ENCODE measurements around the gene AXIN2. TPM values are rescaled to one million over a fixed set of nuclear protein-coding genes. Genes with fewer than 3 reads are reported as not detected.
A peak's percentile ranks its signal among the peaks of the same experiment; 100 is the strongest.

AXIN2 gene
- total RNA-seq, 1 donor from 2014 or later, result 88.7 TPM

GRCh38 chr17:65545705-65546523 lies 15.5 kb downstream of the AXIN2 start:
- no peak for DNase-seq (ENCODE audit: low spot score in 2 of 2, unreplicated experiment in 2 of 2)
- Mint-ChIP-seq H3K4me3 (peak overlapping the region; percentile 28), H3K9me3 (no peaks in the 10 kb centered on the region), H3K27ac (peak overlapping the region; percentile 93), H3K36me3 (peaks cover 46% of the 10 kb centered on the region), H3K27me3 (ENCODE audit: low read depth) (no peaks in the 10 kb centered on the region), H3K4me1 (peaks cover 69% of the 10 kb centered on the region)
- TF ChIP-seq CTCF (IDR thresholded peaks at IDR 0.05; ENCODE audit: unreplicated experiment), result no peak

- Mint-ChIP-seq H3K27ac (peak overlapping the region; percentile 77), H3K4me3 (no peak overlapping the region), H3K36me3 (peaks cover 51% of the 10 kb centered on the region), H3K27me3 (ENCODE audit: low read depth) (no peaks in the 10 kb centered on the region), H3K9me3 (no peaks in the 10 kb centered on the region), H3K4me1 (peaks cover 68% of the 10 kb centered on the region)
- no peak for TF ChIP-seq CTCF (IDR thresholded peaks at IDR 0.05; ENCODE audit: unreplicated experiment)
- no peak for DNase-seq (ENCODE audit: low spot score in 2 of 2, unreplicated experiment in 2 of 2)
These were observed 16.8 kb downstream of the AXIN2 start for GRCh38 chr17:65544672-65545071.

DNA sequence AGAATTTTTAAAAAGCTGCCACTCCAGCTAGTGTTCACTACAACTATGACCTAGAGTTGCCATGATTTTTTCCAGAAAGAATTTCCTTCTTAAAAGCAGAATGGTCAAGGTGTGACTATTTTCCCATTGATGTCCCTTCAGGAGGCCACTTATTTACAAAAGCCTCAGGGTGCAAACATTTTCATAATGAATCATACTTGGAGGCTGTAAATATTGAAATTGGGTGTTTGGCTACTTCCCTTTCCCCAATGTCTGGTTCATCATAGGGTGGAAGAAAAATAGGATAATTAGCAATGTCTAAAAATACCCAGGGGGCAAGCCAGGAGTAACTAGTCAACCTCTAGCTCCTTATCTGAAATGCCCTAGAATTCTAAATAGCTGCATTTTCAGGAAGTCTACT lies 18.8 kb downstream of the AXIN2 start:
- no peak for TF ChIP-seq CTCF (IDR thresholded peaks at IDR 0.05; ENCODE audit: unreplicated experiment)
- peaks cover 37% of the 10 kb centered on the region for H3K36me3 Mint-ChIP-seq
- H3K27me3 Mint-ChIP-seq (ENCODE audit: low read depth), result no peaks in the 10 kb centered on the region
- H3K27ac Mint-ChIP-seq, result peak overlapping the region; percentile 37
- no peaks in the 10 kb centered on the region for H3K9me3 Mint-ChIP-seq
- peaks cover 63% of the 10 kb centered on the region for H3K4me1 Mint-ChIP-seq
- no peak overlapping the region for H3K4me3 Mint-ChIP-seq
- DNase-seq (ENCODE audit: low spot score in 2 of 2, unreplicated experiment in 2 of 2), result no peak

DNA sequence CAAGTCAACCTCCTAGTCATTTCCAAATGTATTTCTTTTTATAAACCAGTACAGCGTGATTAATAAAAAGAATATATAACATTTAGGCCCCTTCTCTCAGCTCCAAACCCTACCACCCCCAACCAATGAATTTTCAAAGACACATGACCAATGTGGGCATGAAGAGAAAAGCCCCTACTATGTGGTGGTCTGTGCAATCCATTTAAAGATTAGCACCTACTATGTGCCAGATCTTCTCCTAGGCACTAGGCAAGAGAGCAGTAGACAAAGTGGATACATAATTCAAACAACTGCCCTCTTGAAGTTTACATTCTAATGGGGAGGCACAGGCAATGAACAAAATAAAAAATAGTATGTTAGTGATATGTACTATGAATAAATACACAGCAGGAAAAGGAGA lies 19.4 kb downstream of the AXIN2 start:
- no peak overlapping the region for H3K4me3 Mint-ChIP-seq
- peak overlapping the region; percentile 56 for H3K27ac Mint-ChIP-seq
- H3K4me1 Mint-ChIP-seq, result peaks cover 58% of the 10 kb centered on the region
- H3K27me3 Mint-ChIP-seq (ENCODE audit: low read depth), result no peaks in the 10 kb centered on the region
- H3K36me3 Mint-ChIP-seq, result peaks cover 36% of the 10 kb centered on the region
- DNase-seq (ENCODE audit: low spot score in 2 of 2, unreplicated experiment in 2 of 2), result no peak
- no peaks in the 10 kb centered on the region for H3K9me3 Mint-ChIP-seq
- TF ChIP-seq CTCF (IDR thresholded peaks at IDR 0.05; ENCODE audit: unreplicated experiment), result no peak

- Mint-ChIP-seq H3K4me1 (peaks cover 52% of the 10 kb centered on the region), H3K27ac (peak overlapping the region; percentile 56)
- TF ChIP-seq CTCF (IDR thresholded peaks at IDR 0.05; ENCODE audit: unreplicated experiment), result no peak
These were observed 20.0 kb downstream of the AXIN2 start for GRCh38 chr17:65541453-65541852.

More at GRCh38 chr17:65541453-65541852, 20.0 kb downstream of the AXIN2 start:
- no peak overlapping the region for H3K4me3 Mint-ChIP-seq
- no peak for DNase-seq (ENCODE audit: low spot score in 2 of 2, unreplicated experiment in 2 of 2)
- H3K9me3 Mint-ChIP-seq, result no peaks in the 10 kb centered on the region
- no peaks in the 10 kb centered on the region for H3K27me3 Mint-ChIP-seq (ENCODE audit: low read depth)
- H3K36me3 Mint-ChIP-seq, result peaks cover 38% of the 10 kb centered on the region
